Measurements from ENCODE around the gene ELF1.

The ELF1 gene

GRCh38 chr13:40974460-40975407 lies 44.4 kb downstream of the ELF1 start:
- H3K4me1 Mint-ChIP-seq: peaks cover 45 to 88% of the 10 kb centered on the region in 2 donors
- H3K27ac Mint-ChIP-seq: peak overlapping the region; percentile 32
- H3K36me3 Mint-ChIP-seq: peaks cover 22 to 40% of the 10 kb centered on the region in 2 donors
- H3K4me3 Mint-ChIP-seq: peak overlapping the region; percentile 30 to 49
- no peaks in the 10 kb centered on the region for H3K27me3 Mint-ChIP-seq
- ATAC-seq (replicated peaks) (peak; percentile 94 to 96), DNase-seq (no peak)
- no peaks in the 10 kb centered on the region for H3K9me3 Mint-ChIP-seq

- ATAC-seq (replicated peaks): no peak
- H3K9me3 Mint-ChIP-seq: no peaks in the 10 kb centered on the region
- peaks cover 20 to 39% of the 10 kb centered on the region in 2 donors for H3K36me3 Mint-ChIP-seq
- H3K27ac Mint-ChIP-seq: peak overlapping the region; percentile 62
- H3K4me1 Mint-ChIP-seq: peaks cover 43 to 92% of the 10 kb centered on the region in 2 donors
- H3K27me3 Mint-ChIP-seq: no peaks in the 10 kb centered on the region
- H3K4me3 Mint-ChIP-seq: peak overlapping the region; percentile 52 to 66
- DNase-seq: no peak
These were observed 45.7 kb downstream of the ELF1 start for GRCh38 chr13:40973409-40973808.

GRCh38 chr13:40971321-40971720 lies 47.8 kb downstream of the ELF1 start:
- H3K27ac Mint-ChIP-seq: peak overlapping the region; percentile 25
- DNase-seq: no peak
- no peaks in the 10 kb centered on the region for H3K9me3 Mint-ChIP-seq
- H3K4me3 Mint-ChIP-seq: no peak overlapping the region
- H3K27me3 Mint-ChIP-seq: no peaks in the 10 kb centered on the region
- H3K36me3 Mint-ChIP-seq: peaks cover 10 to 23% of the 10 kb centered on the region in 2 donors
- peaks cover 39 to 91% of the 10 kb centered on the region in 2 donors for H3K4me1 Mint-ChIP-seq
- ATAC-seq (replicated peaks): no peak

GRCh38 chr13:40970803-40971202 lies 48.3 kb downstream of the ELF1 start:
- Mint-ChIP-seq H3K9me3 (no peaks in the 10 kb centered on the region), H3K36me3 (peaks cover 10 to 18% of the 10 kb centered on the region in 2 donors), H3K4me3 (no peak overlapping the region), H3K27ac (no peak overlapping the region), H3K4me1 (peaks cover 35 to 86% of the 10 kb centered on the region in 2 donors), H3K27me3 (no peaks in the 10 kb centered on the region)
- DNase-seq (no peak), ATAC-seq (replicated peaks) (no peak)

DNA sequence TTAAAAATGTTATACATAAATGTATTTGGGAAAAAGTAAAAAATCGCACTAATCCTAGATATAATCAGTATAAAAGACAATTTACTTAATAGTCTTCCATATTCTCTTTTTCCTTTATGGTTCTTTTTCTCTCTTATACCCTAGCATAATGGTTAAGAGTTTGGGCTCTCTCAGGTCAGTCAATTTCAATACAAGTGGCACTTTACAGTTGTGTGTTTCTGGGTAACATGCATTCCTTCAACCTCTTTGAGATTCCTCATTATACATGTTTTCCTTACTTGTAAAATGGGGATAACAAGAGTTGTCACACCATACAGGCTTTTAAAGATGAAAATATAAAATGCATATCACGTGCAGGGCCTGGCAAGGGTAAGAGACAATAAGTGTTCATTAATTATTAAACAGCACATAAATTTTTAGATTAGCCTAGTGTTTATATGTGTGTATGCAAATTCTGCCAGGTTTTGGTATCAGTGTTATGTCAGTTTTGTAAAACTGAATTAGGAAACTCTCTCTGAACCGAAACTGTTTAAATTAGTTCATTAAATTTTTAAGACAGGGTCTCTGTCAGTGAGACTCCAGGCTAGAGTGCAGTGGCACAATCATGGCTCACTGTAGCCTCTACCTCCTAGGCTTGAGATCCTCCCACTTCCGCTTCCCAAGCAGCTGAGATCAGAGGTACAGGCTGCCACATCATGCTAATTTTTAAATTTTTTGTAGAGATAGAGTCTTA lies 49.8 kb downstream of the ELF1 start:
- Mint-ChIP-seq H3K4me3 (peak overlapping the region; percentile 31 to 59), H3K27me3 (no peaks in the 10 kb centered on the region), H3K36me3 (peaks cover 15 to 23% of the 10 kb centered on the region in 2 donors), H3K4me1 (peaks cover 33 to 80% of the 10 kb centered on the region in 2 donors), H3K9me3 (no peaks in the 10 kb centered on the region), H3K27ac (peak overlapping the region; percentile 78)
- DNase-seq: no peak
- ATAC-seq (replicated peaks): peak; percentile 33 to 66

DNA sequence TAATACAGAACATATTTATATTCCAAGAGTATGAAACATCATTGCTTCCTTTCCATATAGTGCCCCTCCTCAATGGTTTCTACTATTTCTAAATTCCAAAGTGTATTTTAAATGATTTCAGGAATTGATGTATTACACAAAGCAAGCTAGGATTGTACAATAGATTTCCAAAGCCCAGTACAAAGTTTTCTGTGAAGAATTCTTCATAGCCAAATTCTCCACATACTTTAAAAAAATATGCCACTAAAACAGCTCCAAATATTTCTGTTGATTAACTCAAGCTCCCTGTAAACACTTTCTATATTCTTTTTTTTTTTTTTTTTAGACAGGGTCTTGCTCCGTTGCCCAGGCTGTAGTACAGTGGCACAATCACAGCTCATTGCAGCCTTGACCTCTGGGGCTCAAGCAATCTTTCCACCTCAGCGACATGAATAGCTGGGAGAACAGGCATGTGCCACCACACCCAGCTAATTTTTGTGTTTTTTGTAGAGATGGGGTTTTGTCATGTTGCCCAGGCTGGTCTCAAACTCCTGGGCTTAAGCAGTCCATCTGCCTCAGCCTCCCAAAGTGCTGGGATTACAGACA lies 50.6 kb downstream of the ELF1 start:
- H3K27ac Mint-ChIP-seq: no peak overlapping the region
- H3K9me3 Mint-ChIP-seq: no peaks in the 10 kb centered on the region
- no peaks in the 10 kb centered on the region for H3K27me3 Mint-ChIP-seq

DNA sequence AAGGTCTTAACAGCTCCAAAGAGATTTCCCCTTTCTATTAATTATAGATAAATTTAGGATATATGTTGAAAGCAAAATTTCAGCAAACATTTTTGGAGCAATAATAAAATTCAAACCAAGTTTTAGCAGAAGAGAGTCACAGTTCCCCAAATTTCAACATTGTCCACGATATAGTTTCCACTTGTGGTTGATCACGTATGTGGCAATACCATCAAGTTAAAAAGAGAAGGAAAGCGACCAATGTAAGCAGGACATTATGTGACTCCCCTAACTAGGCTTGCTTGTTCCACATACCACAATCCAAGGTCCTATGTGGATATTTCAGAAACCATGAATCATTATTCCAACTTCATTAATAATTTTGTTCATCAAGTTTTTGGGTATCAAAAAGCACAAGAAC lies 52.8 kb downstream of the ELF1 start:
- no peaks in the 10 kb centered on the region for H3K9me3 Mint-ChIP-seq
- H3K4me1 Mint-ChIP-seq: peaks cover 39 to 85% of the 10 kb centered on the region in 2 donors
- peaks cover 11 to 29% of the 10 kb centered on the region in 2 donors for H3K36me3 Mint-ChIP-seq
- ATAC-seq (replicated peaks): peak; percentile 58 to 75
- H3K27me3 Mint-ChIP-seq: no peaks in the 10 kb centered on the region
- DNase-seq: no peak
- H3K4me3 Mint-ChIP-seq: no peak overlapping the region
- no peak overlapping the region for H3K27ac Mint-ChIP-seq

More for the DNA sequence above, 50.6 kb downstream of the ELF1 start:
- DNase-seq (no peak), ATAC-seq (replicated peaks) (no peak)
- Mint-ChIP-seq H3K4me1 (peaks cover 33 to 80% of the 10 kb centered on the region in 2 donors), H3K4me3 (no peak overlapping the region), H3K36me3 (peaks cover 17 to 29% of the 10 kb centered on the region in 2 donors)

GRCh38 chr13:40963927-40964326 lies 55.2 kb downstream of the ELF1 start:
- Mint-ChIP-seq H3K9me3 (no peaks in the 10 kb centered on the region), H3K4me1 (peaks cover 34 to 74% of the 10 kb centered on the region in 2 donors), H3K4me3 (no peak overlapping the region), H3K27ac (peak overlapping the region; percentile 62), H3K27me3 (no peaks in the 10 kb centered on the region), H3K36me3 (peaks cover 10 to 27% of the 10 kb centered on the region in 2 donors)
- DNase-seq (no peak), ATAC-seq (replicated peaks) (peak in 1 of 2 donors; percentile 39)

- H3K36me3 Mint-ChIP-seq: peaks cover 26 to 43% of the 10 kb centered on the region in 2 donors
- no peak for ATAC-seq (replicated peaks)
- DNase-seq: no peak
- no peaks in the 10 kb centered on the region for H3K27me3 Mint-ChIP-seq
- H3K9me3 Mint-ChIP-seq: no peaks in the 10 kb centered on the region
- H3K4me3 Mint-ChIP-seq: peak overlapping the region; percentile 67 to 73
- H3K27ac Mint-ChIP-seq: peak overlapping the region; percentile 89
- H3K4me1 Mint-ChIP-seq: peaks cover 33 to 69% of the 10 kb centered on the region in 2 donors
These were observed 57.3 kb downstream of the ELF1 start for GRCh38 chr13:40961826-40962225.

- peak overlapping the region; percentile 67 to 73 for H3K4me3 Mint-ChIP-seq
- ATAC-seq (replicated peaks): peak; percentile 64 to 77
- H3K4me1 Mint-ChIP-seq: peaks cover 31 to 65% of the 10 kb centered on the region in 2 donors
- H3K27ac Mint-ChIP-seq: peak overlapping the region; percentile 89
- no peaks in the 10 kb centered on the region for H3K9me3 Mint-ChIP-seq
- peaks cover 30 to 49% of the 10 kb centered on the region in 2 donors for H3K36me3 Mint-ChIP-seq
- no peak for DNase-seq
- no peaks in the 10 kb centered on the region for H3K27me3 Mint-ChIP-seq
These were observed 57.9 kb downstream of the ELF1 start for GRCh38 chr13:40961214-40961613.

- Mint-ChIP-seq H3K4me3 (no peak overlapping the region), H3K9me3 (no peaks in the 10 kb centered on the region), H3K27ac (peak overlapping the region; percentile 76), H3K36me3 (peaks cover 32 to 50% of the 10 kb centered on the region in 2 donors), H3K27me3 (no peaks in the 10 kb centered on the region), H3K4me1 (peaks cover 31 to 65% of the 10 kb centered on the region in 2 donors)
- peak in 1 of 2 donors; percentile 45 for ATAC-seq (replicated peaks)
- DNase-seq: no peak
These were observed 58.4 kb downstream of the ELF1 start for GRCh38 chr13:40960716-40961115.

DNA sequence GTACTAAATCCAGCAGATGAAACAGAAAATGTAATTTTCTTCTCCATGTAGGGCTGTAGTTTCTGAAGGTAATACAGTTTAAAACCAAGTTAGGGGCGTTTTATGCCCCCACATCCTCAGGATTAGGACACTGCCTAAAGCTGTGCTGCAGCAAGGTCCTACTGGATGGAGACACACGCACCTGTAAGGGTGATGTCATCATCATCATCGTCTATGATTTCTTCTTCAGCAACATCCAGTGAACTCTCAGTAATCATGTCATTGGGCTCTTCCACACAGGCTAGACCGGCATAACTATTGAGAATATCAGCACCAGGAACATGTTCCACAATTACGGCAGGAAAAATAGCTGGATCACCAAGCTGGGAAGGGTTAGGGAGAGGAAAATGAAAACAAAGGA lies 60.5 kb downstream of the ELF1 start:
- DNase-seq (no peak), ATAC-seq (replicated peaks) (no peak)
- Mint-ChIP-seq H3K9me3 (no peaks in the 10 kb centered on the region), H3K4me3 (no peak overlapping the region), H3K27ac (no peak overlapping the region), H3K4me1 (peaks cover 23 to 57% of the 10 kb centered on the region in 2 donors), H3K36me3 (peaks cover 31 to 46% of the 10 kb centered on the region in 2 donors), H3K27me3 (no peaks in the 10 kb centered on the region)

- Mint-ChIP-seq H3K36me3 (peaks cover 40 to 47% of the 10 kb centered on the region in 2 donors), H3K9me3 (no peaks in the 10 kb centered on the region), H3K4me1 (peaks cover 9 to 18% of the 10 kb centered on the region in 2 donors), H3K27me3 (no peaks in the 10 kb centered on the region), H3K27ac (peak overlapping the region; percentile 78), H3K4me3 (no peak overlapping the region)
- no peak for DNase-seq
- no peak for ATAC-seq (replicated peaks)
These were observed 72.6 kb downstream of the ELF1 start for GRCh38 chr13:40946485-40946884.

DNA sequence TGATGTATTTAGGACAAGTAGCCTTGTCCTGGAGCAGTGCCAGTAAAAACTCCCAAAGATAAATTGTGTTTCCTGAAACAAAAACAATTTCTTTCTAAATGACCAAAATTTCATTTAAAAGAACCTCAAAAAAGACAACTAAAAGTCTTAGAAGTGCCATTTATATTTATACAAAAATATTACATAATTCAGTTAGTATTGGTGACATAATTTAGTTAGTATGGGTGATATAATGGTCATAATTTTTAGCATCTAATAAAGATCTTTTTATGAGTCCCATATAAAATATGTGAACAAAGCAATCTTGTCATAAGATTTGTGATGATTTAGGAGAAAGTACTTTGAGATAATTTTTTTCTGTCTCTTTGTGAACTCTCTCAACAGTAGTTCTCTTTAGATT lies 76.0 kb downstream of the ELF1 start:
- Mint-ChIP-seq H3K27ac (peak overlapping the region; percentile 4), H3K36me3 (peaks cover 41 to 48% of the 10 kb centered on the region in 2 donors)

More for the DNA sequence above, 76.0 kb downstream of the ELF1 start:
- H3K9me3 Mint-ChIP-seq: no peaks in the 10 kb centered on the region
- no peak overlapping the region for H3K4me3 Mint-ChIP-seq
- H3K4me1 Mint-ChIP-seq: peaks cover 6 to 11% of the 10 kb centered on the region in 2 donors
- H3K27me3 Mint-ChIP-seq: no peaks in the 10 kb centered on the region
- no peak for DNase-seq
- no peak for ATAC-seq (replicated peaks)
